ENCODE data around the gene KCTD11. TPM values are rescaled to one million over a fixed set of nuclear protein-coding genes. Genes with fewer than 3 reads are reported as not detected.
"Not testable (repeated sequence)": the region's sequence is repeated elsewhere in the genome, so short reads cannot be mapped to it uniquely, and the experiment has no call there.

The KCTD11 gene
- total RNA-seq, 1 donor = 6.9 TPM

GRCh38 chr17:7336240-7337175, 15.5 kb upstream of the KCTD11 start, which contains the start of gene ACAP1:
ACAP1 (plus strand) TSS chr17:7336529; CDS start chr17:7336735, 206 bp downstream.
- no peak for TF ChIP-seq CTCF (IDR thresholded peaks at IDR 0.05; ENCODE audit: insufficient read depth, low read length)
- no peak for DNase-seq (ENCODE audit: low read depth)
- no peak within 1 kb of the TSS for H3K4me3 ChIP-seq (ENCODE audit: low read depth, low read length)

- not testable (repeated sequence) for DNase-seq (ENCODE audit: low read depth)
Observed at GRCh38 chr17:7337600-7337999, 14.4 kb upstream of the KCTD11 start.

GRCh38 chr17:7340179-7340578, 11.8 kb upstream of the KCTD11 start:
- no peak overlapping the region for H3K4me3 ChIP-seq (ENCODE audit: low read depth, low read length)
- no peak for DNase-seq (ENCODE audit: low read depth)
- TF ChIP-seq CTCF (IDR thresholded peaks at IDR 0.05; ENCODE audit: insufficient read depth, low read length) = no peak

More at GRCh38 chr17:7337600-7337999, 14.4 kb upstream of the KCTD11 start:
- not testable (repeated sequence) for H3K4me3 ChIP-seq (ENCODE audit: low read depth, low read length)

GRCh38 chr17:7341842-7342241, 10.1 kb upstream of the KCTD11 start:
- H3K4me3 ChIP-seq (ENCODE audit: low read depth, low read length) = no peak overlapping the region
- TF ChIP-seq CTCF (IDR thresholded peaks at IDR 0.05; ENCODE audit: insufficient read depth, low read length) = no peak
- DNase-seq (ENCODE audit: low read depth) = no peak

GRCh38 chr17:7343250-7343649, 8.7 kb upstream of the KCTD11 start:
- TF ChIP-seq CTCF (IDR thresholded peaks at IDR 0.05; ENCODE audit: insufficient read depth, low read length) = no peak
- no peak for DNase-seq (ENCODE audit: low read depth)
- H3K4me3 ChIP-seq (ENCODE audit: low read depth, low read length) = no peak overlapping the region

- TF ChIP-seq CTCF (IDR thresholded peaks at IDR 0.05; ENCODE audit: insufficient read depth, low read length) = no peak
- H3K4me3 ChIP-seq (ENCODE audit: low read depth, low read length) = no peak overlapping the region
- DNase-seq (ENCODE audit: low read depth) = no peak
Observed at GRCh38 chr17:7346761-7347614, 5.0 kb upstream of the KCTD11 start.
